Small intestine (tissue), 16 donors: ENCODE measurements around the gene TULP4. TPM values are rescaled to one million over a fixed set of nuclear protein-coding genes. Genes with fewer than 3 reads are reported as not detected.

Experiments
- DNase-seq, 2 donors: peaks; one replicate each; pipeline versions ENCODE4 v3.0.0 to v3.0.0-alpha.2; 2013
- FAIRE-seq: peaks from 2 replicates; lab custom pipeline; 2012; peaks lifted over from hg19 to GRCh38; lab: Jason Lieb, UNC
- H3K27ac ChIP-seq, 3 donors: one replicate each; pipeline ENCODE4 v1.5.1; 2013; ENCODE audit warnings: low read length in 2 of 3, mild to moderate bottlenecking in 2 of 3, control low read depth in 1 of 3, inconsistent platforms in 1 of 3, low read depth in 1 of 3, moderate library complexity in 1 of 3
- H3K27me3 ChIP-seq, 3 donors: one replicate each; pipeline ENCODE4 v1.6.1; 2013; ENCODE audit warnings: low read length in 3 of 3, inconsistent platforms in 1 of 3; ENCODE audit not compliant: control insufficient read depth in 3 of 3, insufficient read depth in 3 of 3
- H3K36me3 ChIP-seq, 3 donors: one replicate each; pipeline ENCODE4 v1.6.1; 2013; ENCODE audit warnings: low read length in 3 of 3, inconsistent platforms in 1 of 3, low read depth in 1 of 3, mild to moderate bottlenecking in 1 of 3, moderate library complexity in 1 of 3; ENCODE audit not compliant: control insufficient read depth in 3 of 3, insufficient read depth in 2 of 3
- H3K4me1 ChIP-seq, 3 donors: one replicate each; pipeline ENCODE4 v1.6.1; 2013; ENCODE audit warnings: low read length in 2 of 3, inconsistent platforms in 1 of 3, low read depth in 1 of 3, mild to moderate bottlenecking in 1 of 3, moderate library complexity in 1 of 3; ENCODE audit not compliant: control insufficient read depth in 3 of 3, insufficient read depth in 2 of 3
- H3K4me3 ChIP-seq, 3 donors: one replicate each; pipeline ENCODE4 v1.5.1; 2013; ENCODE audit warnings: low read length in 3 of 3, control low read depth in 1 of 3, inconsistent platforms in 1 of 3, low read depth in 1 of 3, mild to moderate bottlenecking in 1 of 3, moderate library complexity in 1 of 3
- H3K9me3 ChIP-seq, 2 donors: one replicate each; pipeline ENCODE4 v1.6.1; 2013; ENCODE audit warnings: low read depth in 1 of 2, low read length in 1 of 2; ENCODE audit not compliant: control insufficient read depth in 2 of 2, insufficient read depth in 1 of 2
- WGBS, 3 donors: extraction: QIAGEN DNeasy Blood & Tissue Kit; methylation state at CpG; one replicate each; pipeline ENCODE4 v1.1.7; 2013; 5-methylcytosine and 5-hydroxymethylcytosine counted together
- long read RNA-seq, 10 donors: transcript quantifications; one replicate each; lab custom pipeline, GENCODE V29; 2026
- polyA plus RNA-seq, 4 donors: library from polyadenylated mRNA; stranded (reverse) in 3 of 4; unstranded in 1 of 4; fragments of 200-250 nt in 3 of 4; fragments of 120-200 nt in 1 of 4; gene quantifications; one replicate each; pipeline versions ENCODE4 v1.2.1 to v1.2.3, GENCODE V29; 2013
- donor health status: healthy with polysubstance abuse.
- donor health status: control.
- donor health status: control.
- donor health status: Bipolar disorder and iron deficiency.
- donor health status: healthy.

TULP4 gene
- 10 to 100 TPM in 2 of 4 donors, 1 to 10 TPM in 2; 7.2 to 30.7 (median 10.7) TPM for polyA plus RNA-seq
- long read RNA-seq, donor 1, result 0 reads
- long read RNA-seq, donor 2, result 0 reads
- long read RNA-seq, donor 3, partial matches to known transcripts, result 5 of 5 reads
- long read RNA-seq, donor 3, other reads (novel, unspliced or antisense), result 0 of 5 reads
- long read RNA-seq, donor 4, result 0 reads
- long read RNA-seq, donor 5, result 0 reads
- long read RNA-seq, donor 6, partial matches to known transcripts, result 0 of 1 reads
- long read RNA-seq, donor 6, other reads (novel, unspliced or antisense), result 0 of 1 reads
- long read RNA-seq, donor 7, partial matches to known transcripts, result 0 of 1 reads
- long read RNA-seq, donor 7, other reads (novel, unspliced or antisense), result 0 of 1 reads
- long read RNA-seq, donor 8, result 0 reads
- long read RNA-seq, donor 9, result 0 reads
- long read RNA-seq, donor 10, result 0 reads

GRCh38 chr6:158312165-158312564 lies at the start of gene TULP4:
TULP4 (plus strand) TSS chr6:158312465; CDS start chr6:158314017, 1,552 bp downstream.
- no peak within 1 kb of the TSS for H3K4me3 ChIP-seq
- DNase-seq (no peak), FAIRE-seq (no peak)
- no peaks in the 10 kb centered on the region for H3K4me1 ChIP-seq
- H3K9me3 ChIP-seq, result peaks cover 0 to 25% of the 10 kb centered on the region in 2 donors
- H3K36me3 ChIP-seq, result peaks cover 3 to 37% (median 5%) of the 10 kb centered on the region in 3 donors
- H3K27ac ChIP-seq, result no peak within 1 kb of the TSS
- H3K27me3 ChIP-seq, result no peaks in the 10 kb centered on the region
- 76 to 80% (median 78%) methylated on average over 6 of the region's 6 CpGs for WGBS, 3 donors

- DNase-seq, result no peak
- WGBS, 3 donors, result 77 to 83% (median 77%) methylated on average over 5 of the region's 5 CpGs
- Histone ChIP-seq H3K27ac (no peak overlapping the region), H3K4me1 (peaks cover 0 to 3% (median 0%) of the 10 kb centered on the region in 3 donors), H3K36me3 (peaks cover 0 to 41% (median 8%) of the 10 kb centered on the region in 3 donors), H3K27me3 (no peaks in the 10 kb centered on the region), H3K9me3 (peaks cover 0 to 3% of the 10 kb centered on the region in 2 donors), H3K4me3 (no peak overlapping the region)
- no peak for FAIRE-seq
Observed at GRCh38 chr6:158262755-158263154, 49.5 kb upstream of the TULP4 start.

DNA sequence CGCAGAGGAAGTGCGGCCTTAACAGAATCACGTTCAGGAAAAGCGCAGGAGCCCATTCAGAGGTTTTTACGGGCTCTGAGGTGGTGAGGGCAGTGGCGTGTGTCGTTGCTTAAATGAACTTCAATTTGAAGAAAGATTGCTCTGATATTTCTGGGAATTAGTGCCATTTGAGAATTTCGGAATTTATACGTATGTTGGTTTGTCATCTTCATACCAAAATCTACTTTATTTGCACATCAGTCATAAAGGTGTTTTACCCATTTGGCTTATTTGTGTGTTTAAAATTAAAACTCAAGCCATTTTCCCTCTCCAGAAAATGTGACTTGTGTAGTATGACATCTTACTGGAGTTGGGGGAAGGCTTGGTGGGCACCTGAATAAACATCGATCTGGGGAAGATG lies 48.1 kb upstream of the TULP4 start:
- Histone ChIP-seq H3K4me3 (no peak overlapping the region), H3K9me3 (peaks cover 0 to 3% of the 10 kb centered on the region in 2 donors), H3K27me3 (no peaks in the 10 kb centered on the region), H3K4me1 (no peaks in the 10 kb centered on the region), H3K27ac (no peak overlapping the region), H3K36me3 (peaks cover 0 to 37% (median 8%) of the 10 kb centered on the region in 3 donors)
- DNase-seq, result no peak
- 97 to 98% (median 97%) methylated on average over 10 of the region's 10 CpGs for WGBS, 3 donors
- no peak for FAIRE-seq

- Histone ChIP-seq H3K4me3 (no peak overlapping the region), H3K4me1 (peaks cover 0 to 5% (median 0%) of the 10 kb centered on the region in 3 donors), H3K27ac (no peak overlapping the region), H3K27me3 (no peaks in the 10 kb centered on the region), H3K36me3 (peaks cover 0 to 35% (median 8%) of the 10 kb centered on the region in 3 donors), H3K9me3 (peaks cover 0 to 3% of the 10 kb centered on the region in 2 donors)
- 93 to 97% (median 96%) methylated on average over 9 of the region's 9 CpGs for WGBS, 3 donors
- FAIRE-seq (no peak), DNase-seq (no peak)
Observed at GRCh38 chr6:158266131-158266530, 46.1 kb upstream of the TULP4 start.

- WGBS, 3 donors, result 71 to 93% (median 92%) methylated on average over 2 of the region's 2 CpGs
- Histone ChIP-seq H3K36me3 (peaks cover 0 to 21% (median 4%) of the 10 kb centered on the region in 3 donors), H3K9me3 (peaks cover 0 to under 1% of the 10 kb centered on the region in 2 donors), H3K4me3 (no peak overlapping the region), H3K4me1 (peaks cover 0 to 5% (median 0%) of the 10 kb centered on the region in 3 donors), H3K27me3 (no peaks in the 10 kb centered on the region), H3K27ac (no peak overlapping the region)
- FAIRE-seq (no peak), DNase-seq (no peak)
Observed at GRCh38 chr6:158268361-158269147, 43.7 kb upstream of the TULP4 start.

DNA sequence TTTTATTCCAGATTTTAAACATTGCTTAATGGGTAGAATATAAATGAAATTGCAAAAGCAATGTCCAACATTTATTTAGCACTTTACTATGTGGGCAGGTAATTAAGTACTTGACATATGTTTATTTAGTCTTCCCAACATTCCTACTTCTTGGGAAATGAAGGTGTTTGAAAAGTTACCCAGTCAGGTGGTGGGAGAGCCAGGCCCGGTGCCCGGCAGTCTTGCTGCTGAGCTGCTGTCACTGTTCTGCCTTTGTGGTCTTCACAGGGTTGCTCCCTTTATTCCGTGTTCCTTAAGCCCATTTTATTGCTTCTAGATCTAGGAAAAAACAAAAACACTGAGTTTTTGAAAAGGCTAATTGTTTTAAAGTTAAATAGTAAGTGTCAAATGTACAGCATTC lies 42.6 kb upstream of the TULP4 start:
- no peak for FAIRE-seq
- H3K27me3 ChIP-seq, result no peaks in the 10 kb centered on the region
- 91 to 97% (median 97%) methylated on average over 3 of the region's 3 CpGs for WGBS, 3 donors

GRCh38 chr6:158270389-158271127 lies 41.7 kb upstream of the TULP4 start:
- Histone ChIP-seq H3K36me3 (peaks cover 0 to 18% (median 4%) of the 10 kb centered on the region in 3 donors), H3K27ac (peak overlapping the region in 1 of 3 donors; percentile 27), H3K4me3 (no peak overlapping the region), H3K4me1 (peaks cover 0 to 5% (median 0%) of the 10 kb centered on the region in 3 donors), H3K27me3 (no peaks in the 10 kb centered on the region), H3K9me3 (no peaks in the 10 kb centered on the region)
- DNase-seq (no peak), FAIRE-seq (no peak)
- 80 to 92% (median 85%) methylated on average over 11 of the region's 11 CpGs for WGBS, 3 donors

More for the DNA sequence above, 42.6 kb upstream of the TULP4 start:
- H3K4me1 ChIP-seq, result peaks cover 0 to 5% (median 0%) of the 10 kb centered on the region in 3 donors
- no peak for DNase-seq
- no peak overlapping the region for H3K4me3 ChIP-seq
- peaks cover 0 to 19% (median 4%) of the 10 kb centered on the region in 3 donors for H3K36me3 ChIP-seq
- no peak overlapping the region for H3K27ac ChIP-seq
- no peaks in the 10 kb centered on the region for H3K9me3 ChIP-seq
